Measurements from ENCODE around the gene ANKRD28. TPM values are rescaled to one million over a fixed set of nuclear protein-coding genes. Genes with fewer than 3 reads are reported as not detected.

Gene ANKRD28
- total and polyA plus RNA-seq, 2 of the 13 experiments (the other 11 are each of a cell fraction or from before 2014, with no cell fraction given), result 21.0 to 28.9 TPM

DNA sequence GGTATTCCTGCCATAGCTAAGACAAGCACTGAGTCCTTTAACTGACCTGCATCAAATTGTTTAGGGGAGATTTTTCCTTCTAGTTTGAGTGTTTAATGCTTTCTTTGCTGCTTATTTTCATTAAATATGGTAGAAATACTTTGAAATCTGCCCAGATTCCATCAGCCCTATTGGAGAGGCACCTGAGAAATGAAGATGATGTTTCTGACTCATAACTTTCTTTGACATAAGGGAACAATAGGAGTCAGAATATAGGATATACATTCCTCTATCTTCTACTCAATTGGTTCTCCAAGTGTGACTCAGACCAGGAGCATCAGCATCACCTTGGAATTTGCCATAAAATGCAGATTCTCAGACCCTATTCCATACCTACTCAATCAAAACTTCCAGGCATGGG lies 168.8 kb downstream of the ANKRD28 start:
- Histone ChIP-seq H3K9ac (ENCODE audit: insufficient read depth, low read depth, low read length) (no peak overlapping the region), H3K4me1 (ENCODE audit: insufficient read depth, low read length) (peaks cover 20% of the 10 kb centered on the region), H3K27ac (ENCODE audit: extremely low read length, insufficient read depth, low read length) (no peak overlapping the region), H3K9me3 (ENCODE audit: low read length) (no peaks in the 10 kb centered on the region), H2AFZ (ENCODE audit: low read length) (no peak overlapping the region), H4K20me1 (ENCODE audit: insufficient read depth, low read length) (no peaks in the 10 kb centered on the region), H3K4me2 (ENCODE audit: low read depth, low read length) (no peak overlapping the region), H3K79me2 (ENCODE audit: insufficient read depth, low read length) (no peaks in the 10 kb centered on the region), H3K36me3 (replicated peaks in 1 of 2; ENCODE audit: control insufficient read depth in 1 of 2, insufficient read depth in 2 of 2, low read length in 2 of 2) (no peaks in the 10 kb centered on the region), H3K27me3 (ENCODE audit: control insufficient read depth in 1 of 2, insufficient read depth in 2 of 2, low read length in 2 of 2) (no peaks in the 10 kb centered on the region), H3K4me3 (replicated peaks in 1 of 3; ENCODE audit: insufficient read depth in 1 of 3, low read depth in 2 of 3, low read length in 3 of 3) (no peak overlapping the region)
- intact Hi-C loops (cut with micrococcal nuclease; ENCODE audit: unreplicated experiment) (no loop called here), in situ Hi-C loops (cut with HindIII; ENCODE audit: extremely low pct_ligation_motif_present, low pct_unique_long_range_greater_than_20kb) (loop anchor here (25.0 kb wide), 1 partner anchor 608 kb away; no protein-coding TSS in a partner anchor)
- ATAC-seq (no peak), FAIRE-seq (no peak), DNase-seq (ENCODE audit: low spot score) (no peak)
- TF ChIP-seq HOXA5 (CRISPR knock-in tag; IDR thresholded peaks at IDR 0.05) (no peak), ZNF138 (CRISPR knock-in tag; IDR thresholded peaks at IDR 0.05; ENCODE audit: low read depth) (no peak), SKI (IDR thresholded peaks at IDR 0.05; ENCODE audit: partially characterized antibody) (no peak), ZNF446 (CRISPR knock-in tag; IDR thresholded peaks at IDR 0.05) (no peak), FOXA1 (IDR thresholded peaks at IDR 0.05) (no peak), FOXA1 (CRISPR knock-in tag; IDR thresholded peaks at IDR 0.05) (no peak), MIER3 (CRISPR knock-in tag; IDR thresholded peaks at IDR 0.05; ENCODE audit: borderline replicate concordance) (no peak)
- ChIA-PET POLR2A (no interaction called here), CTCF (ENCODE audit: low intra/inter-chr PET ratio, low total read pairs) (no interaction called here)
- BruUV-seq (replicated peaks), result no TSS peak

DNA sequence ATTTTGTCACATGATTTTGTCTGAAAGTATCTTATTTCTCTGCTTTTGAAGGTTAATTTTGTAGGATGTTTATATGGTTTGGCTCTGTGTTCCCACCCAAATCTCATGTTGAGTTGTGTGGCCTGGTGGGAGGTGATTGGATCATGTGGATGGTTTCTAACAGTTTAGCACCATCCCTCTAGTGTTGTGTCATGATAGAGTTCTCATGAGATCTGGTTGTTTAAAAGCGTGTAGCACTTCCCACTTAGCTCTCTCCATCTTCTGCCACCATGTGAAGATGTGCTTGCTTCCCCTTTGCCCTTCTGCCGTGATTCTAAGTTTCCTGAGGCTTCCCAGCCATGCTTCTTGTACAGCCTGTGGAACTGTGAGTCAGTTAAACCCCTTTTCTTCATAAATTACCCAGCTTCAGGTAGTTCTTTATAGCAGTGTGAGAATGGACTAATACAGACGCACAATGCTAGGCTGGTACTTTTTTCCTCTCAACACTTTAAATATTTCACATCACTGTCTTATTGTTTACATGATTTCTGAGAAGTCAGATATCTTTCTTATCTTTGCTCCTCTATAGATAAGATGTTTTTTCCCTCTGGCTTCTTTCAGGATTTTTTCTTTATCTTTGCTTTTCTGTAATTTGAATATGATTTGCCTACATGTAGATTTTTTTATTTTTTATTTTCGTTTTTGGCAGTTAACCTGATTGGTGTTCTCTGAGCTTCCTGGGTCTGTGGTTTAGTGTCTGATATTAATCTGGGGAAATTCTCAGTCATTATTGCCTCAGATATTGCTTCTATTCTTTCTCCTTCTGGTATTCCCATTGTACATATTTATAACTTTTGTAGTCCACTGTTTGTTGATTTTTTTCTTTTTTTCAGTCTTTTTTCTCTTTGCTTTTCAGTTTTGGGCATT lies 174.0 kb downstream of the ANKRD28 start:
- intact Hi-C loops (cut with micrococcal nuclease; ENCODE audit: unreplicated experiment) (no loop called here), in situ Hi-C loops (cut with HindIII; ENCODE audit: extremely low pct_ligation_motif_present, low pct_unique_long_range_greater_than_20kb) (no loop called here)
- H2AFZ ChIP-seq (ENCODE audit: low read length), result no peak overlapping the region
- WGBS (ENCODE audit: low lambda C conversion rate), result 84% methylated on average over 4 of the region's 4 CpGs
- FAIRE-seq, result no peak
- H3K36me3 ChIP-seq (replicated peaks in 1 of 2; ENCODE audit: control insufficient read depth in 1 of 2, insufficient read depth in 2 of 2, low read length in 2 of 2), result no peaks in the 10 kb centered on the region
- H3K4me1 ChIP-seq (ENCODE audit: insufficient read depth, low read length), result peaks cover 13% of the 10 kb centered on the region
- H3K4me3 ChIP-seq (replicated peaks in 1 of 3; ENCODE audit: insufficient read depth in 1 of 3, low read depth in 2 of 3, low read length in 3 of 3), result no peak overlapping the region
- ChIA-PET POLR2A (no interaction called here), CTCF (ENCODE audit: low intra/inter-chr PET ratio, low total read pairs) (no interaction called here)
- DNase-seq (ENCODE audit: low spot score), result no peak
- H3K79me2 ChIP-seq (ENCODE audit: insufficient read depth, low read length), result no peaks in the 10 kb centered on the region
- H3K9me3 ChIP-seq (ENCODE audit: low read length), result peaks cover 24% of the 10 kb centered on the region
- H3K9ac ChIP-seq (ENCODE audit: insufficient read depth, low read depth, low read length), result no peak overlapping the region
- H4K20me1 ChIP-seq (ENCODE audit: insufficient read depth, low read length), result no peaks in the 10 kb centered on the region
- no TSS peak for BruUV-seq (replicated peaks)
- no peaks in the 10 kb centered on the region for H3K27me3 ChIP-seq (ENCODE audit: control insufficient read depth in 1 of 2, insufficient read depth in 2 of 2, low read length in 2 of 2)
- H3K27ac ChIP-seq (ENCODE audit: extremely low read length, insufficient read depth, low read length), result no peak overlapping the region
- no peak for ATAC-seq
- H3K4me2 ChIP-seq (ENCODE audit: low read depth, low read length), result no peak overlapping the region
- TF ChIP-seq, protein P1, sequence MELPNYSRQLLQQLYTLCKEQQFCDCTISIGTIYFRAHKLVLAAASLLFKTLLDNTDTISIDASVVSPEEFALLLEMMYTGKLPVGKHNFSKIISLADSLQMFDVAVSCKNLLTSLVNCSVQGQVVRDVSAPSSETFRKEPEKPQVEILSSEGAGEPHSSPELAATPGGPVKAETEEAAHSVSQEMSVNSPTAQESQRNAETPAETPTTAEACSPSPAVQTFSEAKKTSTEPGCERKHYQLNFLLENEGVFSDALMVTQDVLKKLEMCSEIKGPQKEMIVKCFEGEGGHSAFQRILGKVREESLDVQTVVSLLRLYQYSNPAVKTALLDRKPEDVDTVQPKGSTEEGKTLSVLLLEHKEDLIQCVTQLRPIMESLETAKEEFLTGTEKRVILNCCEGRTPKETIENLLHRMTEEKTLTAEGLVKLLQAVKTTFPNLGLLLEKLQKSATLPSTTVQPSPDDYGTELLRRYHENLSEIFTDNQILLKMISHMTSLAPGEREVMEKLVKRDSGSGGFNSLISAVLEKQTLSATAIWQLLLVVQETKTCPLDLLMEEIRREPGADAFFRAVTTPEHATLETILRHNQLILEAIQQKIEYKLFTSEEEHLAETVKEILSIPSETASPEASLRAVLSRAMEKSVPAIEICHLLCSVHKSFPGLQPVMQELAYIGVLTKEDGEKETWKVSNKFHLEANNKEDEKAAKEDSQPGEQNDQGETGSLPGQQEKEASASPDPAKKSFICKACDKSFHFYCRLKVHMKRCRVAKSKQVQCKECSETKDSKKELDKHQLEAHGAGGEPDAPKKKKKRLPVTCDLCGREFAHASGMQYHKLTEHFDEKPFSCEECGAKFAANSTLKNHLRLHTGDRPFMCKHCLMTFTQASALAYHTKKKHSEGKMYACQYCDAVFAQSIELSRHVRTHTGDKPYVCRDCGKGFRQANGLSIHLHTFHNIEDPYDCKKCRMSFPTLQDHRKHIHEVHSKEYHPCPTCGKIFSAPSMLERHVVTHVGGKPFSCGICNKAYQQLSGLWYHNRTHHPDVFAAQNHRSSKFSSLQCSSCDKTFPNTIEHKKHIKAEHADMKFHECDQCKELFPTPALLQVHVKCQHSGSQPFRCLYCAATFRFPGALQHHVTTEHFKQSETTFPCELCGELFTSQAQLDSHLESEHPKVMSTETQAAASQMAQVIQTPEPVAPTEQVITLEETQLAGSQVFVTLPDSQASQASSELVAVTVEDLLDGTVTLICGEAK (IDR thresholded peaks at IDR 0.05), result no peak
- TF ChIP-seq, protein P1 (CRISPR knock-in tag; IDR thresholded peaks at IDR 0.05), result no peak
- TF ChIP-seq NR3C1 (CRISPR knock-in tag; IDR thresholded peaks at IDR 0.05) (no peak), ZNF709 (CRISPR knock-in tag; IDR thresholded peaks at IDR 0.05) (no peak)

All from HepG2 (cell line).